IMR-90 (cell line): ENCODE results near the gene LAMC2.
"Not testable (repeated sequence)": the region's sequence is repeated elsewhere in the genome, so short reads cannot be mapped to it uniquely, and the experiment has no call there.

Experiments
- CEBPB ChIP-seq: IDR thresholded peaks from 2 replicates; pipeline ENCODE4 v1.6.1; 2012; ENCODE audit warnings: low read depth, low read length, improper control_type of control experiment
- CTCF ChIP-seq: conservative IDR thresholded peaks from 2 replicates; pipeline ENCODE4 v1.5.1; 2012; ENCODE audit warnings: mild to moderate bottlenecking, low read depth, low read length, improper control_type of control experiment
- MAFK ChIP-seq: IDR thresholded peaks from 2 replicates; pipeline ENCODE4 v1.6.1; 2012; ENCODE audit warnings: low read depth, low read length, improper control_type of control experiment

- TF ChIP-seq CTCF, CEBPB, MAFK: not testable (repeated sequence)
Observed at GRCh38 chr1:183150032-183150431, 36.0 kb upstream of the LAMC2 start.
